Limb (tissue), 2 donors: Measurements from ENCODE around the gene IL9.

Experiments used
- DNase-seq, 2 donors: peaks; one replicate each; pipeline ENCODE4 v3.0.0-alpha.2; 2016; ENCODE audit errors: extremely low spot score in 2 of 2

IL9 gene

DNA sequence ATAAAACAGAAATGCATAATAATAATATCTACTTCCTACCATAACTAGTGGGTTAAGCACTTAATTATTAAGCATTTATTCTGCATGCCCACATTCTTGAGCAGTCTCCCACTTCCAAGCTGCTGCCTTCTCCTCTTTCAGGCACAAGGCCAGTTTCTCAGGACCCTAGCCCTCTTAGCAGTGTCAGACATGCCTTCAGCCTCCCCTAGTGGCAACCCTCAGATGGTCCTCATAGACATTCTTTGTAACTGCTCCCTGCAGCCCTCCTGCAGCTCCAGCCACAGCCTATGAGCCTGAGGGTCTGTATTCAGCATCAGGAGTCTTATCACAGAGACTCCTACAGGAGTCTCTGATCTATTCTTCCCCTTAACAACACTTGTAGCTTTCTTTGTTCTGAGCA, 3.9 kb downstream of the IL9 start:
- peak in 1 of 2 donors; percentile 29 for DNase-seq

DNA sequence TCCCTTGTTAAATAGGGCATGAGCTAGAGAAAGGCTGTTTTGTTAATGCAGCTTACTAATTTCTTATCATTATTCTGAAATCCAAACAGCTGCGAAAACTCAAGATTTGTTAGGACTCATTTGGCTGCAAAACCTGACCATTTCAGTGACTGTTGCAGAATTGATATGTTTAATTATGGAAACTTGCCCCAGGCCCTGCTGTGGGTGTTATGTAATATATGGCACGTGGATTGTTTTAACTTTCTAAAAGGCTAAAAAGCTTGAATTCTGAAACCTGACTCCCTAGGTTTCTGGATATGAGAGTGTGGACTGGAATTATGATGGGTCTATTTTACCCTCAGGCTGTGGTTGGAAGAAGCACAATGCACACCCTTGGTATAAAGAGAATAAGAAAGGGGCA, 4.4 kb downstream of the IL9 start:
- no peak for DNase-seq

DNA sequence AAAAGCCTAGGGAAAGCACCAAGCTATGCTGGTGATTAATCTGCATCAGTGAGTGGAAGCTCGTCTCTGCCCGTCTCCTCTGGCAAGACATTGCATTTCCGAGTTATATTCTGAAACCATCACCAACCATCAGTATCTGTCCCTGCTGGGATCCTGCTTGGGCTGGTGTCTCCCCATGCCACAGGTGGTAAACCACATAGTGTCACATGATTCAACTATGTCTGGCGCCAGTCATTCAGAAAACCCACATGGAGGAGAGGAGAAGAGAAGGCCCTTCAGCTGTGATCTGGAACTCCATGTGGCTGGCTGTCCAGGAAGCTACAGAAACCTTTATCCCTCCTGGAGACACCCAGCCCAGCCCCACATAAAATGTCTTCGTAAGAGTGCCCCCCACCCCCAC, 4.8 kb downstream of the IL9 start:
- no peak for DNase-seq

DNA sequence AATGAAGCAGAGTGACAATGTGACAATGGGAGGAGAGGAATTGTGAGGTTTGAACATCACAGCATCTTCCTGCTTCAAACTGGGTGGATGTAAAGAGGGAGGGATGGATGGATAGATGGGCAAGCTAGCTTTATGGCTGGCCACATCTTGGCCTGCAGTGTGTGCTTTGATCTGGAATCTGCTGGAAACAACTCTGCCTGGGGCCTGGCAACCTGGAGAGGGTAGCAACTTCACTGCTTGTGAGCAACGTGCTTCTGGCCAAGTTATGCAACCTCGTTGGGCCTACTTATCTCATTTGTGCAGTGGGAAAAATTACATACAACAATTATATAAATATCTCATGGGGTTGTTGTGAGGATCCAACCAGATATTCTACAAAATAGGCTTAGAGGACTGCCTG, 5.3 kb downstream of the IL9 start:
- DNase-seq = no peak

DNA sequence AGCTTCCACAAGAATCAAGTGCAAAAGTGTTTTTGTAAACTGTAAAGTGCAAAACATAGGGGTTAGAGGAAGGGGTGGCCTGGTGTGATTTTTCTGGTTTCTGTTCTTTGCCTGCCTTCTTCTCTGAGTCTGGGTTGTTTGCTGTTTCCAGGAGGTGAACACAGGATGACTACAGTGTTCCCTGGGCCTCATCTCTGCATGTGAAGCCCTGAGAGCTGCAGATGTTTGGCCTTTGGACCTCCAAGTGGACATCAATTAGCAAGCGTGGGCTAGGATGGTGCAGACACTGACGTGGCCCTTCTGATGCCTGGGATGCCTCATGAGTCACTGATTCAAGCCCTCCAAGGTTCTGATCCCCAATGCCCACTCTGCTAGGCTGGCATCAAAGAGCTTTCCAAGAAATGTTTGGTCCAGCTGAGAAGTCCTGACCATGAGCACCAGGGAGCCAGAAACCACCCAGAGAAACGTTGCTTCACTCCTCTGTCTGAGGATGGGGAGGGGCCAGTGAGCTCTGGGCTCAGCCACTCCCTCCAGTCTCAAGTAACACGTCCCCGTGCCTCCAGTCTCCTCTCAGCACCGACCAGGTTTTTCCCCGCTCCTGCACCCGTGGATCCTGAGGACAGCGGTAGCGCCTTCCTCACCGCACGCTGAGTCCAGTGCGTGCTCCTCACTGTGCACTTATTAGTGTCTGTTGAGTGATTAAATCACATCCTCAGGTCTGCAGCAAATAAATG, 7.6 kb downstream of the IL9 start:
- no peak for DNase-seq

DNA sequence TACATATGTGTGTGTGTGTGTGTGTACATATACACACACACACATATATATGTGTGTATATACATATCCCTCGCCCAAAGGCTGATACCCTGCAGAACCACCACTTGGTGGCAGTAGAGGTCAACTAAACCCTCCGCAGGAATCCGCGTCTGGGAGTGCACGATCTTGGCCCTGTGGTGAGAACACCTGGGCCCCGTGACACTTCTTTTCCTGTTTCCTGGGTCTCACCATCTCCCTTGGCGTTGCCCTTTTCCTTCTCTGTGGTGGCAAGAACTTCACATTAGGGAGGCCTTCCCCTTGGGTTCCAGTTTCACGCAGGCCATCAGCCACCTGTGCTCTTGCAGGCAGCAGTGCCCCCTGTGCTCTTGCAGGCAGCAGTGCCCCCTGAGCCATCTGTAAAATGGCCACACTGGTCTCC, 8.2 kb downstream of the IL9 start:
- peak; percentile 68 to 79 for DNase-seq

- no peak for DNase-seq
Measured at GRCh38 chr5:135886136-135886535, 9.5 kb downstream of the IL9 start.

DNA sequence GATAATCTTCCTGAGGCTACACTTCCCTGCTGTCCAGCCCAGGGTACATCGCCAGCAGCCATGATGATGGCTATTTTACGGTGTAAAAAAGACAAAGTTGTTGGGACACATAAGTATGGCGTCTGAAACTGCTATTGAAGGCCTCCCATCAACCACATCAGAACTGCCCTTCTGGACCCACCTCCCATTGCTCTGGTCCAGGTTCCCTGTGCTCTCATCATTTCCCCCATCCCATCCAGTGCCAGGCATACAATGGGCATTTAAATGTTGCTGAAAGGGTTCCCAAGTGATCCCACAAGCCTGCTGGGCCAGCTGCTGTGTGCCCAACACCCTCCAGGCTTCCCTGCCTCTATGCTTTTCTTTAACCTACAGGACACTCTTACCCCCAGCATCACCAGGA, 10.6 kb downstream of the IL9 start:
- no peak for DNase-seq

DNA sequence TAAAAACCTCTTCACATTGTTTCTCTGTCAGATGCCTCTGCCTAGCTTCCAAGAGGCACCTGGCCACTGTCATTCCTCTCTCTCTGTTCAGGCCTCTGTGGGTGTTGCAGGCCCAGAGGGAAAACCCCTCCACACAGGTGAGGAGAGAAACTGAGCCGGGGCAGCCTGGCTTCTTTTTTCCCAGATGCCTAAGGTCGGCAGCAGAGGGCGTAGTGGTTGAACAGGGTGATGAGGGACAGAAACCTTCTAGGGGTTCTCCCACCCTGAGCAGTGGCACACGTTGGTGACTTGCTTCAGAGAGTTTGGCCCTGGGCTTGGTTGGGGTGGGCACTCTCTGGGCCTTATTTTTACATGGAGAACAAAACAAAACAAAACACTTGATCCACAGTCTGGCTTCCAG, 12.2 kb downstream of the IL9 start:
- no peak for DNase-seq

- DNase-seq = no peak
Measured at GRCh38 chr5:135883026-135883425, 12.6 kb downstream of the IL9 start.

GRCh38 chr5:135881819-135882218, 13.8 kb downstream of the IL9 start:
- DNase-seq = no peak

- no peak for DNase-seq
Measured at GRCh38 chr5:135881244-135881643, 14.4 kb downstream of the IL9 start.

DNA sequence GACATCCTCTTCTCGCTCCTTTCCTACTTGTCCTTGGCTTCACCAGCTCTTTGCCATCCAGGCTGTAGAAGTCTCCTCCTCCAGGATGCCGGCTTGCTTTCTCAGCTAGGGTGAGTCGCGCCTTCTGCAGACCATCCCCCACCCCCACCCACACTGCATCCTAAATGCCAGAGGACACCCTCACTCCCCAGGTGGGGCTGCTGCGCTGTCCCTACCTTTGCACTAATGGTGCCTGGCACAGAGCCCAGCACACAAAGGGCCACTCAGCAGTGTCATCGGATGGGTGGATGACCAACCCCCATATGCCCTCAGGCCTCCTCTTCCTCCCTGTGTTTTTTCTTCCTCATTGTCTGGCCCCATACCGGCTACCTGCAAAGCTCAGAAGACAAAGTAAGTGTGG, 14.8 kb downstream of the IL9 start:
- no peak for DNase-seq

- DNase-seq = no peak
Measured at GRCh38 chr5:135880278-135880677, 15.4 kb downstream of the IL9 start.

DNA sequence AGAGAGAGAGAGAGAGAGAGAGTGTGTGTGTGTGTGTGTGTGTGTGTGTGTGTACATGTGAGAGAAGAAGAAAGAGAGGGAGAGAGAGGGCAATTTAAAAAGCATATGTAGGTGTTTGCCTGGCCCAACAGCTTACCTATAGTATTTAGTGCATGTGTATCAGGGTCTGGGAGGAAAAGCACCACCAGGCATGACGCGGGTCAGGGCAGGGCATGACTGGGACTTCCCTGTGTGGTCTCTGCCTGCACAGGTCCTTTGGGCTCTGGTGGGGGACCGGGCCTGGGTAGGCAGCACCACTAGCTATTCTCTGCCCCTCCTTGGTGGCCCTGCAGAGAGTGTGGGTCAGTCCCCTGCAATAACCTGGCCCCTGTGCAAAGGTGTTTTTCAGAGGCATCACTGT, 16.1 kb downstream of the IL9 start:
- DNase-seq = no peak

DNA sequence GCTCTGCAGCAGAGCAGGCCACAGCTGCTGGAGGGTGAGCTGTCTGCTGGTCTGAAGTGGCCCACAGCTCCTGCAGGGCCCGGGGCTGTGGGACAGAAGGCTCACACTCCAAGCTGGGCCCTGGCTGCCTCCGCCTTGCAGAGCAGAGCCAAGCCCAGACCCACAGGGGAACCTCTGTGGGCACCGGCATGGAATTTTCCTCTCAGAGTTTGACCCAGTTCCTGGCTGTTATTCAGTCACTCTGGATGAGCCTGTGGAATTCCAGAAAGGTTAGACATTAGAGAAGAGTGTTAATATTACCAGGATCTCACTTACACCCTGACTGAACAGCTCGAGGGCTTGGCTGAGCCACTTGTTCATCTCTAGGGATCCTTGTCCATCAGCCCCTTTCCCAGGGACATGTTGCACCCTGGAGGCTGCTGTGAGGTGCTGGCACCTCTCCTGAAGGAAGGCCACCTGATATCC, 17.5 kb downstream of the IL9 start:
- DNase-seq = no peak

GRCh38 chr5:135877570-135878155, 18.0 kb downstream of the IL9 start:
- DNase-seq = no peak

DNA sequence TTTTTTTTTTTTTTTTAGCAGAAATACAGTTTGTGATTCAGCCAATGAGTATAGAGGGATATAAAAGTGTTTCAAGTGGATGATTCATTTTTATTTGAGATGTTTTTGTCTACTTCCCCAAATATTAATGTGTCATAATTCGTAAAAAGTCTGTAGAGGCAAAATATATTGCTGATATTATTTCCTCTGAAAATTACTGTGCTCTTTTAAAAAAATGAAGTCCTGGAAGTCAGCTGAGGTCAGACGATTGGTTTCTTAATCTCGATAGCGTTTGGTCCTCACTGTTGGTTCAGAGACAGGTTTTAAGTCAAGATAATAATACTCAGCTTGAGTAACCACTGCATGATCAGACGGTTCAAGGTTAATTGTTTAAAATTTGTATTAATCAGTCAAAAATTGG, 19.5 kb downstream of the IL9 start:
- no peak for DNase-seq

- no peak for DNase-seq
Measured at GRCh38 chr5:135875567-135875966, 20.1 kb downstream of the IL9 start.

DNA sequence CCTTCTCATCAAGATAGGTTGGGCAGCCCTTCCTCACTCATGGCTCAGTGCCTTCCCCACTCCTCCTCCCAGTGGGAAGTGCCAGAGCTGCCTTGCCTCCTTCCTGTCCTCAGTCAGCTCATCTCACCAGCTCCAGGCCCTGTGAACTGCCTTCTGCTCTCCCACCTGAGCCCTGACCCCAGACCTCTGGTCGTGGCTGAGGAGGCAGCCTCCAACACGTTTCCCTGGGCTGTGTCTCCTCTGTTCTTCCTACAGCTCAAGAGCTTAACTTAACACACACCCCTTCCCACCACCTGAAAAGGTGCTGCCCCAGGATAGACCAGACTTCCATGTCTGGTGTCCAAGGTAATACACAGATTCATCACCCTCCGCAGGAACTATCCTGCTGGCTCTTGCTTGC, 21.2 kb downstream of the IL9 start:
- DNase-seq = no peak

DNA sequence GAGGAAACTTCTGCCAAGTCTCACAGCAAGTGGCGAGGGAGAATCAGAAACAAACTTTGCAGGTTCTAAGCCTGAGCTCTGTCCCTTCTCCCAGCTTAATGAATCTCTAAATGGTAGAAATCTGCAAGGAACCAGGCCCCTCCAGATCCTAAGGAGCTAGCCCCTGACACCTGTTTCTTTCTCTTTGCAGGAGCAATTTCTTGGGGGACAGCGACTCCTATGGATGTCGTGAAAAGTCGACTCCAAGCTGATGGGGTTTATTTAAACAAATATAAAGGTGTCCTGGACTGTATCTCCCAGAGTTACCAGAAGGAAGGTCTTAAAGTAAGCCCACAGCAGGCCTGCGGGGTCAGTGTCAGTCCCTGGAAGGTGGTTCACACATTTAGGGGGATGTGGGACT, 21.8 kb downstream of the IL9 start:
- no peak for DNase-seq

GRCh38 chr5:135871268-135871915, 24.2 kb downstream of the IL9 start:
- no peak for DNase-seq

GRCh38 chr5:135869935-135870334, 25.7 kb downstream of the IL9 start:
- no peak for DNase-seq
